Measurements from ENCODE around the gene ABLIM2. TPM values are rescaled to one million over a fixed set of nuclear protein-coding genes. Genes with fewer than 3 reads are reported as not detected.

The ABLIM2 gene
- total and polyA plus RNA-seq, 2 of the 8 experiments (the other 6 are each of a cell fraction or from before 2014, with no cell fraction given): 2.8 to 3.0 TPM

GRCh38 chr4:7978907-7979651, 179.5 kb downstream of the ABLIM2 start (continued):
- TF ChIP-seq PHF8 (conservative IDR thresholded peaks at IDR 0.05; ENCODE audit: low read depth, low read length) (no peak), MAX (IDR thresholded peaks at IDR 0.05) (0 out of 2 replicates have a peak, but pooled peaks have one; percentile 32), TEAD4 (IDR thresholded peaks at IDR 0.05; ENCODE audit: low read depth, low read length) (no peak), SP2 (IDR thresholded peaks at IDR 0.05; ENCODE audit: low read length) (no peak), JUND (IDR thresholded peaks at IDR 0.05; ENCODE audit: low read length) (no peak), CTBP2 (IDR thresholded peaks at IDR 0.05; ENCODE audit: borderline replicate concordance, insufficient read depth, insufficient read length, low read length) (no peak), SAP30 (IDR thresholded peaks at IDR 0.05; ENCODE audit: insufficient read depth, insufficient replicate concordance, low read length) (no peak), SIRT6 (IDR thresholded peaks at IDR 0.05; ENCODE audit: low read length) (no peak), TAF1 (IDR thresholded peaks at IDR 0.05; ENCODE audit: low read depth, low read length) (no peak), CBX8 (IDR thresholded peaks at IDR 0.05; ENCODE audit: borderline replicate concordance, low read depth, low read length) (no peak)

Data from H1 (cell line).